Measurements from ENCODE around the gene COPG2.

The COPG2 gene

DNA sequence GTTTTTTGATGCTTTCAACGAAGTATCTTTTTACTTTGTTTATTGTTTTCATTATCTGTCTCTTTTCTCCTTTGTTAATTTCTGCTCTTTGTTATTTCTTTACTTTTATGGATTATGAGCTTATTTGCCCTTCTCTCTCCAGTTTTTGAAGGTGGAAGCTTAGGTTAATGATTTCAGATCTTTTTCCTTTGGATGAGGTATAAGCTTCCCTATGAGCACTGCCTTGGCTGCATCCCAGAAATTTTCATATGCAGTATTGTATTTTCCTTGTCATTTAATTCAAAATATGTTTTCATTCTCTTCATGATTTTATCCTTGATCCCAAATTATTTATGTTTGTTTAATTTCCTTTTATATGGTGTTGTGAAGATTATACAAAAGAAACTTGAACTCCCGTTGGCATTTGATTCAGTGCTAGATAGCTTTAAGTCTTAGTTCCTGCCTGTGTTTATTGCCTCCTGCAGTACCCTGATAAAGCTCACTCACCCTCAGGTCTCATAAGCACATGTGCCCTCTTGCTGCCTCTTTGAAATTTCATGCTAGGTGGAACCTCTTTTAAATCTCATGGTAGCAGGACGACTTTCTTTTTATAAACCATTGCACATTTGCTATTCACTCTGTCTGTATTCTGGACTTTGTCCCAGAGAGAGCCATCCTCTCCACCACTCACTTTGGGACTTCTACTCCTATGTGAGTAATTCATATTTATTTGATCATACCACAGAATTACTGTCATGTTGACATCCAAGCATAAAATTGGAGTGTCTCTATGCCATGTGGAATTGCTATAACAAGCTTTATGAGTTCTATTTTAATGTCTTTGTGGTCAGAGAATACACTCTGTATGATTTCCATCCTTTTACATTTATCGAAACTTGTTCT lies 204.8 kb downstream of the COPG2 start:
- no peak for DNase-seq

DNA sequence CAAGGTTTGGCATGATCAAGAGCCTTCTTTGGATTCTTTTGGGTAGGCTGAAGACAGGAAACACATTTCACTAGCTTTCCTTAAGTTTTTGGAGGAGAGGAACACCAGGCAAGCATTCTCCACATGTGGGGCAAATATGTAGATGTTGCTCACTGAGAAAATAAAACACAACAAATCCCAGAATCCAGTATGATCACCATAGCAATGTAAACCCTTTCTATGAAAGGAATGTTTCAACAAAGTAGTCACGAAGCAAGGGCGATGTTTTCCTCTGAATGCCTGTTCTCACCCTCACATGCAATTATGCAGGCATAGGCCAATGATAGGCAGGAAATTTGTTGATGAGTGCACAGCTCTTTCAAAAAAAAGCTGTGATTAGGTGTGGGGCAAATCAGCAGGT lies 207.3 kb downstream of the COPG2 start:
- no peak for DNase-seq

DNA sequence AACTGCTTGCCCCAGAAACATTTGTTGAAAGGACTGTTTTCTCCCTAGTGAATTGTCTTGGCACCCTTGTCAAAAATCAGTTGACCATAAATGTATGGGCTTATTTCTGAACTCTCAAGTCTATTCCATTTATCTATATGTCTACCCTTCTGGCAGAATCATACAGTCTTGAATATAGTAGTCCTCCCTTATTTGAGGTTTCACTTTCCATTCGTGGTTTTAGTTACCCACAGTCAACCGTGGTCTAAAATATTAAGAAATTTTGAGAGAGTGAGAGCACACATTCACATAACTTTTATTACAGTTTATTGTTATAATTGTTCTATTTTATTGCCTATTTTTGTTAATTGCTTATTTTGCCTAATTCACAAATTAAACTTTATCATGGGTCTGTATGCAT lies 210.3 kb downstream of the COPG2 start:
- peak; percentile 13 for DNase-seq
